PC-9 (cell line): ENCODE data around the gene SYNDIG1. TPM values are rescaled to one million over a fixed set of nuclear protein-coding genes. Genes with fewer than 3 reads are reported as not detected.

ENCODE experiments used
- BruUV-seq: library from RNA; stranded (reverse); fragments of 400-500 nt; replicated peaks from 2 replicates; lab custom pipeline; 2021; lab: Mats Ljungman, UMichigan
- CTCF ChIA-PET: fragments of 300-600 bp; sonication (Branson Sonifier 250); formaldehyde crosslinking; loops from one replicate; lab custom pipeline; 2022; ENCODE audit warnings: antibody characterized with exemption; lab: Charles Lee
- POLR2A ChIA-PET: fragments of 300-600 bp; sonication (Branson Sonifier 250); formaldehyde crosslinking; loops from one replicate; lab custom pipeline; 2022; ENCODE audit warnings: antibody characterized with exemption; ENCODE audit not compliant: unreplicated experiment; lab: Charles Lee
- DNase-seq, 2 experiments: peaks; one replicate each; pipeline versions ENCODE4 v3.0.0 to v3.0.0-alpha.2; 2015 to 2022; ENCODE audit warnings: mixed read lengths in 1 of 2
- H2AFZ ChIP-seq: fragments of 200-600 bp; sonication (generic); 2 replicates; pipeline ENCODE4 v1.8.1; 2017; ENCODE audit warnings: antibody characterized with exemption
- H3F3A ChIP-seq: fragments of 200-600 bp; sonication (generic); 2 replicates; pipeline ENCODE4 v1.8.1; 2017; ENCODE audit warnings: antibody characterized with exemption, mild to moderate bottlenecking, low read depth; ENCODE audit not compliant: insufficient read depth
- H3K27ac ChIP-seq: fragments of 200-600 bp; sonication (generic); 2 replicates; pipeline ENCODE4 v1.6.1; 2016; ENCODE audit warnings: mixed run types
- H3K27me3 ChIP-seq: fragments of 200-600 bp; sonication (generic); 2 replicates; pipeline ENCODE4 v1.6.1; 2016; ENCODE audit warnings: low read depth, mixed run types; ENCODE audit not compliant: insufficient read depth
- H3K36me3 ChIP-seq: fragments of 200-600 bp; sonication (generic); 2 replicates; pipeline ENCODE4 v1.6.1; 2016; ENCODE audit warnings: low read depth, mixed run types
- H3K4me1 ChIP-seq: fragments of 200-600 bp; sonication (generic); replicated peaks from 2 replicates; pipeline ENCODE4 v1.6.1; 2016; ENCODE audit warnings: mixed run types; ENCODE audit not compliant: insufficient read depth
- H3K4me2 ChIP-seq: fragments of 200-600 bp; sonication (generic); 2 replicates; pipeline ENCODE4 v1.6.1; 2017; ENCODE audit warnings: mixed run types
- H3K4me3 ChIP-seq: fragments of 200-600 bp; sonication (generic); 2 replicates; pipeline ENCODE4 v1.6.1; 2016; ENCODE audit warnings: mixed run types
- H3K79me2 ChIP-seq: fragments of 200-600 bp; sonication (generic); 2 replicates; pipeline ENCODE4 v1.6.1; 2017; ENCODE audit warnings: low read depth, mixed run types
- H3K9me2 ChIP-seq: fragments of 200-600 bp; sonication (generic); 2 replicates; pipeline ENCODE4 v1.8.1; 2017; ENCODE audit warnings: mild to moderate bottlenecking; ENCODE audit not compliant: insufficient read depth
- H3K9me3 ChIP-seq: fragments of 200-600 bp; sonication (generic); 2 replicates; pipeline ENCODE4 v1.8.1; 2016; ENCODE audit warnings: low read depth; ENCODE audit not compliant: insufficient read depth
- H4K20me1 ChIP-seq: fragments of 200-600 bp; sonication (generic); 2 replicates; pipeline ENCODE4 v1.8.1; 2017; ENCODE audit not compliant: insufficient read depth
- CTCF ChIP-seq: fragments of 200-600 bp; sonication (generic); conservative IDR thresholded peaks from 2 replicates; pipeline ENCODE4 v1.6.1; 2017; ENCODE audit warnings: mixed run types, antibody characterized with exemption, mild to moderate bottlenecking, moderate library complexity
- EZH2 ChIP-seq: fragments of 200-600 bp; sonication (generic); IDR thresholded peaks from 2 replicates; pipeline ENCODE4 v1.8.0; 2017; ENCODE audit warnings: antibody characterized with exemption, low read depth
- intact Hi-C: fragments of 100-400 bp; cut with micrococcal nuclease; formaldehyde crosslinking; loops from one replicate; pipeline ENCODE4 v1.10.0; 2022; ENCODE audit not compliant: unreplicated experiment
- total RNA-seq: library from RNA; stranded (reverse); gene quantifications from 2 replicates; pipeline ENCODE4 v1.2.3, GENCODE V29; 2021

SYNDIG1 gene
- total RNA-seq, 1 experiment from 2014 or later: 0.17 TPM

GRCh38 chr20:24459733-24460132 lies 9.7 kb upstream of the SYNDIG1 start:
- no peaks in the 10 kb centered on the region for H3K9me3 ChIP-seq
- no peak for DNase-seq
- BruUV-seq: no TSS peak
- H3K4me3 ChIP-seq: no peak overlapping the region
- no peaks in the 10 kb centered on the region for H3K9me2 ChIP-seq
- TF ChIP-seq CTCF: no peak
- TF ChIP-seq EZH2: no peak
- CTCF ChIA-PET: no interaction called here
- intact Hi-C loops: no loop called here
- H2AFZ ChIP-seq: no peak overlapping the region
- no peaks in the 10 kb centered on the region for H3K4me1 ChIP-seq
- H3K27ac ChIP-seq: no peak overlapping the region
- H3K27me3 ChIP-seq: peaks cover 17% of the 10 kb centered on the region; the same call in 1 of the 2 replicates
- no peaks in the 10 kb centered on the region for H3K36me3 ChIP-seq
- H3F3A ChIP-seq: no peaks in the 10 kb centered on the region
- no peaks in the 10 kb centered on the region for H4K20me1 ChIP-seq
- H3K79me2 ChIP-seq: no peaks in the 10 kb centered on the region
- POLR2A ChIA-PET: no interaction called here
- H3K4me2 ChIP-seq: no peak overlapping the region

DNA sequence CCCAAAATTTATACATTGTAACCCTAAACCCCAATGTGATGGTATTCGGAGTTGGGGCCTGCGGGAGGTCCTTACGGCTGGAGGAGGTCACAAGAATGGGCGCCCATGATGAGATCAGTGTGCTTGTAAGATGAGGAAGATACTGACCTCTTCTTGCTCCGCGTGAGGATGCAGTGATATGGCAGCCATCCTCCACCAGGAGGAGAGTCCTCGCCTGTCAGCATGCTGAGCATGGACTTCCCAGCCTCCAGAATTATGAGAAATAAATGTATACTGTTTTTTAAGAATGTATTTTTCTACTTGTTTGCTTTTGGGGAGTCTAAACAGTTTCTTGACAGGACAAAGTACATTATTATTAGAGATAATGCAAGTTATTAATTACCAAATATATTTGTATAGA lies 8.7 kb upstream of the SYNDIG1 start:
- Histone ChIP-seq H3K4me3 (no peak overlapping the region), H4K20me1 (no peaks in the 10 kb centered on the region), H3K79me2 (no peaks in the 10 kb centered on the region), H3K4me1 (no peaks in the 10 kb centered on the region), H3K27ac (no peak overlapping the region), H3K27me3 (peaks cover 17% of the 10 kb centered on the region; the same call in 1 of the 2 replicates), H3K9me3 (no peaks in the 10 kb centered on the region), H3K9me2 (no peaks in the 10 kb centered on the region), H3K4me2 (no peak overlapping the region), H2AFZ (no peak overlapping the region), H3K36me3 (no peaks in the 10 kb centered on the region), H3F3A (no peaks in the 10 kb centered on the region)
- ChIA-PET CTCF (no interaction called here), POLR2A (no interaction called here)
- intact Hi-C loops: no loop called here
- no TSS peak for BruUV-seq
- no peak for DNase-seq
- TF ChIP-seq EZH2 (no peak), CTCF (no peak)

- no peaks in the 10 kb centered on the region for H3K36me3 ChIP-seq
- no peak for TF ChIP-seq CTCF
- no peak for TF ChIP-seq EZH2
- H3K27me3 ChIP-seq: peaks cover 16% of the 10 kb centered on the region; the same call in 1 of the 2 replicates
- H3F3A ChIP-seq: no peaks in the 10 kb centered on the region
- no peaks in the 10 kb centered on the region for H3K79me2 ChIP-seq
- no peak overlapping the region for H2AFZ ChIP-seq
- ChIA-PET POLR2A (no interaction called here), CTCF (no interaction called here)
- H3K4me3 ChIP-seq: no peak overlapping the region
- H3K27ac ChIP-seq: no peak overlapping the region
- intact Hi-C loops: no loop called here
- H3K4me2 ChIP-seq: no peak overlapping the region
- H3K9me2 ChIP-seq: no peaks in the 10 kb centered on the region
- DNase-seq: no peak
- no peaks in the 10 kb centered on the region for H3K4me1 ChIP-seq
- H3K9me3 ChIP-seq: no peaks in the 10 kb centered on the region
- no peaks in the 10 kb centered on the region for H4K20me1 ChIP-seq
- no TSS peak for BruUV-seq
Measured at GRCh38 chr20:24461848-24462247, 7.6 kb upstream of the SYNDIG1 start.
